Dermis microvascular lymphatic vessel endothelial cell (primary cell): Measurements from ENCODE around the gene SNN. TPM values are rescaled to one million over a fixed set of nuclear protein-coding genes. Genes with fewer than 3 reads are reported as not detected.

Experiments used
- DNase-seq, 2 donors: peaks; one replicate each; pipeline versions ENCODE4 v3.0.0 to v3.0.0-alpha.2; 2010; ENCODE audit warnings: low read depth in 2 of 2
- total RNA-seq: library from RNA; depleted of rRNA; stranded (reverse); fragments of >200 nt; gene quantifications from 2 replicates; pipeline ENCODE4 v1.2.1, GENCODE V29; 2014

Gene SNN
- total RNA-seq, 1 donor from 2014 or later, result 41.6 TPM

DNA sequence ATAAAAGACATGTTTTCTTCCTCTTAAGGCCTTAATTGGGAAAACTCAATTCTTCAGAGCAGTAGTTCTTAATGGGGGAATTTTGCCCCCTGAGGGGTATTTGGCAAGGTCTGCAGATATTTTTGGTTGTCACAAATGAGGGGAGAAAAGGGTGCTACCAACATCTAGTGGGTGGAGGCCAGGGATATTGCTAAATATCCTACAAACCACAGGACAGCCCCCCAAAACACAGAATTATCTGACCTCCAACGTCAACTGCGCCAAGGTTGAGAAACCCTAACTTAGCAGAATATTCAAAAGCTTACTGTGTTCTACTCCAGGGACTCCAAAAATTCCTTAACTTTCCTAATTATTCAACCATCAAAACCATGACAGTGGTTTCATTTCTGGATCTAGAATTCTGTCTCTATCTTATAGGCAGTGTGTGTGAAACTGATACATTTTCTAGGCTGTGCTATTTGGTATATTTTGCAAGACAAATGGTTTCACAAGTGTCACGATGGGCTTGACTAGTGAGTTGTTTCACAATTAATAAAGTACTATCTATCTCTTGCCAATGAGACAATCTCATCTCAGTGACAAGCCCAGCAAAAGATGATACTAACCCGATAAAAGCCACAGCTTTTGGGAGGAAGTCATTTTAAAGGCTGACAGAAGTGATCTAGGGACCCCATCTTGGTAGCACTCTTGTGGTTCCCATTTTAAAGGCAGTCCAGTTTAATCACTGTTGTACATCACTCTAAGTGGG lies 59.7 kb downstream of the SNN start:
- no peak for DNase-seq

Other genes starting within 250 kb of the SNN start
- gene LITAF, start 81.5 kb upstream of the SNN start, total RNA-seq, result 0.90 and 3.8 TPM in 2 replicates
- gene TXNDC11, start 74.4 kb downstream of the SNN start, total RNA-seq, result 17.6 and 30.7 TPM in 2 replicates
- gene ZC3H7A, start 128.8 kb downstream of the SNN start, total RNA-seq, result 35.7 and 56.5 TPM in 2 replicates
- 30.6 and 31.4 TPM in 2 replicates for gene RSL1D1, start 183.1 kb downstream of the SNN start, total RNA-seq
- 34.3 and 37.8 TPM in 2 replicates for gene GSPT1, start 247.5 kb downstream of the SNN start, total RNA-seq